Measurements from ENCODE around the gene ATP6V0C. TPM values are rescaled to one million over a fixed set of nuclear protein-coding genes. Genes with fewer than 3 reads are reported as not detected.
A peak's percentile ranks its signal among the peaks of the same experiment; 100 is the strongest.
"Not testable (repeated sequence)": the region's sequence is repeated elsewhere in the genome, so short reads cannot be mapped to it uniquely, and the experiment has no call there.

ATP6V0C gene
- total RNA-seq, 4 donors from 2014 or later: 103 to 147 (median 120) TPM

DNA sequence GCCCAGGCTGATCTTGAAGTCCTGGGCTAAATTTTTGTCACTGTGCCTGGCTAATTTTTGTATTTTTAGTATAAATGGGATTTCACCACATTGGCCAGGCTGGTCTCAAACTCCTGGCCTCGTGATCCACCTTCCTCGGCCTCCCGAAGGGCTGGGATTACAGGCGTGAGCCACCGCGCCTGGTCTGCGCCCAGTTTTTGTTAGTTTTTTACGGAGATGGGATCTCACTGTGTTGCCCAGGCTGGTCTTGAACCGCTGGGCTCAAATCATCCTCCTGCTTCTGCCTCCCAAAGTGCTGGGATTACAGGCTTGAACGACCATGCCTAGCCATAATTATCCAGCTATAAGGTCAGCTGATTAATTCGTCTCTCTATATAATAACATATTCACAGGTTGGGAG, 20.2 kb downstream of the ATP6V0C start:
- TF ChIP-seq, protein P1, sequence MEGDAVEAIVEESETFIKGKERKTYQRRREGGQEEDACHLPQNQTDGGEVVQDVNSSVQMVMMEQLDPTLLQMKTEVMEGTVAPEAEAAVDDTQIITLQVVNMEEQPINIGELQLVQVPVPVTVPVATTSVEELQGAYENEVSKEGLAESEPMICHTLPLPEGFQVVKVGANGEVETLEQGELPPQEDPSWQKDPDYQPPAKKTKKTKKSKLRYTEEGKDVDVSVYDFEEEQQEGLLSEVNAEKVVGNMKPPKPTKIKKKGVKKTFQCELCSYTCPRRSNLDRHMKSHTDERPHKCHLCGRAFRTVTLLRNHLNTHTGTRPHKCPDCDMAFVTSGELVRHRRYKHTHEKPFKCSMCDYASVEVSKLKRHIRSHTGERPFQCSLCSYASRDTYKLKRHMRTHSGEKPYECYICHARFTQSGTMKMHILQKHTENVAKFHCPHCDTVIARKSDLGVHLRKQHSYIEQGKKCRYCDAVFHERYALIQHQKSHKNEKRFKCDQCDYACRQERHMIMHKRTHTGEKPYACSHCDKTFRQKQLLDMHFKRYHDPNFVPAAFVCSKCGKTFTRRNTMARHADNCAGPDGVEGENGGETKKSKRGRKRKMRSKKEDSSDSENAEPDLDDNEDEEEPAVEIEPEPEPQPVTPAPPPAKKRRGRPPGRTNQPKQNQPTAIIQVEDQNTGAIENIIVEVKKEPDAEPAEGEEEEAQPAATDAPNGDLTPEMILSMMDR (IDR thresholded peaks at IDR 0.05): no peak
- TF ChIP-seq POLR2A (IDR thresholded peaks at IDR 0.05) (no peak), POLR2AphosphoS5 (IDR thresholded peaks at IDR 0.05) (no peak), EP300 (IDR thresholded peaks at IDR 0.05) (no peak)
- peaks cover 7% of the 10 kb centered on the region for H3K36me3 ChIP-seq
- H3K9me3 ChIP-seq: no peaks in the 10 kb centered on the region
- no peak overlapping the region for H3K4me3 ChIP-seq
- H3K27ac ChIP-seq: no peak overlapping the region
- H3K27me3 ChIP-seq: no peaks in the 10 kb centered on the region
- WGBS: 86% methylated on average over 11 of the region's 11 CpGs
- H3K4me1 ChIP-seq: peaks cover 32% of the 10 kb centered on the region
- DNase-seq (ENCODE audit: low spot score in 2 of 2): no peak

DNA sequence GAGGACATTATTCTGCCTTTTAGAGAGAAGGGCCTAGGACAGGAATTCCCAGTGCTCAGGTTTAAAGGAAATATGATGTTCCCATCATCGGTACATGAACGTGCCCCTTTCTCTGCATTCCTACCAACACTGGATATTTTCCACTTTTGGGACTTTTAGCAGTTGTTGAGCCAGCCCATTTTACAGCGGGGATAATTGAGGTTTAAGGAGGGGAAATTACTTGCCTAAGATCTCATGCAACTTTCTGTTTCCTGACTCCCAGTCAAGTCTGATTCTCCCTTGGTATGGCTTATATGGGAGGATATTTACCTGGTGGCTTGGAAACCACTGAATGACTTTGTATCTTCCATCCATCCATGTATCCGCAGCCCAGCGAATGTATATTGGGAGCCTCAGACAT, 20.6 kb downstream of the ATP6V0C start:
- WGBS: 86% methylated on average over 5 of the region's 5 CpGs
- DNase-seq (ENCODE audit: low spot score in 2 of 2); H3K27ac ChIP-seq; H3K36me3 ChIP-seq; H3K4me3 ChIP-seq; H3K9me3 ChIP-seq; H3K27me3 ChIP-seq: not testable (repeated sequence)
- H3K4me1 ChIP-seq: peaks cover 36% of the 10 kb centered on the region

DNA sequence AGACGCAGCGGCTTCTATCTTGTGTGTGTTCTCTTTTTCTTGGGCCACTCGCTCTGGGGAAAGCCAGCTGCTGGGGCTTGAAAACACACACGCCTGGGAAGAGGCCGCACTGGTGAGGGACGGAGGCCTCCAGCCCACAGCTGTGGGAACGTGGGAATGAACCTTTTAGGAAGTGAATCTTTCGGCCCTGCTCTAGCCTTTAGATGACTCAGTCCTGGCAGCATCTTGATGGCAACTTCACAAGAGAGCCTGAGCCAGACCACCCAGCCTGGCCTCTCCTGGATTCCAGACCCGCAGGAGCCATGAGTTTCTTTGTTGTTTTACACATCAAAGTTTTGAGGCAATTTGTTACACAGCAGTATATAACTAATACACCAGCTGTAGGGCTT, 21.9 kb downstream of the ATP6V0C start:
- TF ChIP-seq POLR2AphosphoS5 (IDR thresholded peaks at IDR 0.05) (no peak), POLR2A (IDR thresholded peaks at IDR 0.05) (no peak), EP300 (IDR thresholded peaks at IDR 0.05) (no peak)
- TF ChIP-seq, protein P1 (IDR thresholded peaks at IDR 0.05): no peak
- H3K27ac ChIP-seq: peak overlapping the region; percentile 85
- 56% methylated on average over 8 of the region's 9 CpGs for WGBS
- peaks cover 48% of the 10 kb centered on the region for H3K4me1 ChIP-seq
- no peaks in the 10 kb centered on the region for H3K9me3 ChIP-seq
- DNase-seq (ENCODE audit: low spot score in 2 of 2): peak in 1 of 2 donors; percentile 80
- H3K4me3 ChIP-seq: no peak overlapping the region
- H3K36me3 ChIP-seq: no peaks in the 10 kb centered on the region
- H3K27me3 ChIP-seq: no peaks in the 10 kb centered on the region

DNA sequence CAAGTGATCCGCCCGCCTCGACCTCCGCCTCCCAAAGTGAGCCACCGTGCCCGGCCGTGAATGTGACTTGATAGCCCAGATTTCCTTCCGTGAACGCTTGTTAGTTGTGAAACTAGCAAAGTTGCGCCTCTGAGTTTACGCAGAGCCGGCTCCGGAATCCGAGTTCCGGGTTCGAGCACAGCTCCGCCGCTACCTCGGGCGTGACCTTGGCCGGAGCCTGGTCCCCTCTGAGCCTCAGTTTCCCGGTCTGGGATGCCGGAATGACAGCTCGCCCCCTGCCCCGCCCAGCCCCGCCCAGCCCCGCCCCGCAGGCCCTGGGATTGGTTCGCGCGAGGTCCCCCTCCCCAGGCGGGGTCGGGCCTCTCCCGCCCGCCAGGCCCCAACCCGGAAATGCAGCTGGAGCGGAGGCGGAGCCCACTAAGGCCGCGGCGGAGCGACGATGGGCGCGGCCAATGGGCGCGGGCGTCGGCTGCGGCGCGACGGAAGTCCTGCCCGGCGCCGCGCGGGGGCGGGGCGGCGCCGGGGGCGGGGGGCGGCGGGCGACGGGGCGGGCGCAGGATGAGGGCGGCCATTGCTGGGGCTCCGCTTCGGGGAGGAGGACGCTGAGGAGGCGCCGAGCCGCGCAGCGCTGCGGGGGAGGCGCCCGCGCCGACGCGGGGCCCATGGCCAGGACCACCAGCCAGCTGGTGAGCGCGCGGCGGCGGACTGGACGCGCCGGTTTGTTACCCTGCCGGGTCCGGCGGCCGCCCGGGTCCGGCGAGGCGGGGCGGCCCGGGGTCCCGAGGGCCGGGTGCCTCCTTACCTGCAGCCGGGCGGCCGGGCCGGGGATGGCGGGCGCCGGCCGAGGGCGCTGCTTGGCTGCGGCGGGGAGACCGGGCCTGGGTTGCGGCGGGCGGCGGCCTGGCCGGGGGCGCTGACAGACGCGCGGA, 24.0 kb downstream of the ATP6V0C start, which contains the start of gene PDPK1:
Gene PDPK1 (plus strand): TSS at position 571 of the 929 bp plus-strand sequence. CDS start 92 bp downstream, at position 663.
- Histone ChIP-seq H3K27ac (peak within 1 kb of the TSS; percentile 85), H3K27me3 (no peaks in the 10 kb centered on the region), H3K9me3 (no peaks in the 10 kb centered on the region), H3K4me3 (peak within 1 kb of the TSS; percentile 64), H3K36me3 (no peaks in the 10 kb centered on the region), H3K4me1 (peaks cover 49% of the 10 kb centered on the region)
- peak in 1 of 2 donors; percentile 48 for TF ChIP-seq POLR2A (IDR thresholded peaks at IDR 0.05)
- TF ChIP-seq, protein P1 (IDR thresholded peaks at IDR 0.05): no peak
- peak; percentile 94 to 96 for DNase-seq (ENCODE audit: low spot score in 2 of 2)
- 0% methylated on average over 4 of the region's 126 CpGs for WGBS

DNA sequence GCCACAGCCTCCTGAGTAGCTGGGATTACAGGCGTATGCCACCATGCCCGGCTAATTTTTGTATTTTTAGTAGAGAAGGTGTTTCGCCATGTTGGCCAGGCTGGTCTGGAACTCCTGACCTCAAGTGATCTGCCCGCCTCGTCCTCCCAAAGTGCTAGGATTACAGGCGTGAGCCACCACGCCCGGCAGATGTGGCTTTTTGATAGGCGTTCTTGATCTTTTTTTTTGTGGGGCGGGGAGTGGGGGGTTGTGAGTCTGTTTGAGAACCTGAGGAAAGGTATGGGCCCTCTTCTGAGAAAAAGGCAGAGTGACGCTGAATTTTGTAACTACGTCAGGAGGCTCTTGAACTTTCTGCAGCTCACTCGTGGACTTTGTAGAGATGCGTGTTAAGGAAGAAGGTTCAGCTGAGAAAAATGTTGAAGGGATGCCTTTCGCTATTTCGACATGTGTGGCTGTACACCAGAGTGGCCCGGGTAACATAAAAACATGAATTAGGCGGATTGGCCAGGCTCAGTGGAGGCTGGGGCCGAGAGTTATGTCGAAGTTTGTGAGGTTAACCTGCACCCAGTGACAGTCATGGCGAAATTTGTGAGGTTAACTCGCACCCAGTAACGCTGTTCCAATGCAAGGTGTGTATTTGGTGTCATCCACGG, 25.6 kb downstream of the ATP6V0C start:
- not testable (repeated sequence) for H3K27ac ChIP-seq; H3K9me3 ChIP-seq; DNase-seq (ENCODE audit: low spot score in 2 of 2); H3K27me3 ChIP-seq; H3K36me3 ChIP-seq
- Histone ChIP-seq H3K4me1 (peaks cover 49% of the 10 kb centered on the region), H3K4me3 (peak overlapping the region; percentile 64)
- 80% methylated on average over 24 of the region's 24 CpGs for WGBS

DNA sequence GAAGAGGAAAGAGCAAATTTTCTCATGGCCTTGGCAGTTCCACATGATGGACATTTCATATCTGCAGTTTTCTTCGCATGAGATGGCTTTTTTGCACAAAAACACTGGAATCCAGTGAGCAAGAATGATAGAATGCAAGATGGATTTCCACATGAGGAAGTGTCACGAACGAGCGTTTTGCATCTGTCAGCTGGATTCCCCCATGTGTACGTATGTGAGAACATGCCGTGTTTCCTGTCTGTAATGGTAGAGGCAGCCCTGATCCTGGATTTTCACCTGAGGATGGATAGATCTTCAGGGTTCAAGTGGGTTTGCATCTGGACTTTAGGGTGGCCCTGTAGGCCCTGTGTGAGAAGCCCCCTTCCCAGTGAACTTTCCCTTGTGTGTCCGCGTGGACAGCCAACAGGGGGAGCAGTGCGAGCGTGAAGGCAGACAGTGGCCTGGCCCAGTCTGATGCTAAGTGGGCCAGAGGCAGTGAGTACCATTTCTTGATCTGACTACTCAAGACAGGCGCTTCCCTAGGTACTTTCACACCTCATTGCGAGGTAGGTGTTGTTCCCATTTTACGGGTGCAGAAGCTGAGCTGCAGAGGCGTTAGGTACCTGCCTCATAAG, 26.2 kb downstream of the ATP6V0C start:
- H3K4me3 ChIP-seq; H3K36me3 ChIP-seq; H3K27me3 ChIP-seq; H3K9me3 ChIP-seq; DNase-seq (ENCODE audit: low spot score in 2 of 2); H3K27ac ChIP-seq: not testable (repeated sequence)
- TF ChIP-seq, protein P1 (IDR thresholded peaks at IDR 0.05): peak in 1 of 2 donors; percentile 31
- WGBS: 49% methylated on average over 6 of the region's 14 CpGs
- H3K4me1 ChIP-seq: peaks cover 49% of the 10 kb centered on the region

DNA sequence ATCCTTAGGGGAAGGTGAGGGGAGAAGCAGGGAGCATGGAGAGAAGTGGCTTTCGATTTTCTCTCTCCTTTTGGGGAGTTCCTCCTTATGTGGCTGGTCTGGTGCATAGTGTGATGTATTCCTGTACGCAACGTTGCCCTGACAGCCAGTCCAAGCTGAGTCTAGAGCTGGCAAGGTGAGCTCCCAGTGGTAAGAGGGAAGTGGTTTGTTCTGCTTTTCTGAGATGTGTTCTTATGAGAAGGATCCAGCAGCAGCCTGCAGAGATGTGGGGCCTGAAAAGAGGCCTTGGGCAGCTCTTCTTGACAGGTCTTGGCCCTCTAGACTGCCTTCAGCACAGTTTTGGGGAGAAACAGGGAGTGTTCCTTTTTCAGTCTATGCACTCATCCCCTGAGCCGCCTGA, 27.2 kb downstream of the ATP6V0C start:
- WGBS: 73% methylated on average over 4 of the region's 4 CpGs
- H3K9me3 ChIP-seq; H3K27me3 ChIP-seq; DNase-seq (ENCODE audit: low spot score in 2 of 2); H3K4me3 ChIP-seq; H3K36me3 ChIP-seq; H3K27ac ChIP-seq: not testable (repeated sequence)
- H3K4me1 ChIP-seq: peaks cover 47% of the 10 kb centered on the region

DNA sequence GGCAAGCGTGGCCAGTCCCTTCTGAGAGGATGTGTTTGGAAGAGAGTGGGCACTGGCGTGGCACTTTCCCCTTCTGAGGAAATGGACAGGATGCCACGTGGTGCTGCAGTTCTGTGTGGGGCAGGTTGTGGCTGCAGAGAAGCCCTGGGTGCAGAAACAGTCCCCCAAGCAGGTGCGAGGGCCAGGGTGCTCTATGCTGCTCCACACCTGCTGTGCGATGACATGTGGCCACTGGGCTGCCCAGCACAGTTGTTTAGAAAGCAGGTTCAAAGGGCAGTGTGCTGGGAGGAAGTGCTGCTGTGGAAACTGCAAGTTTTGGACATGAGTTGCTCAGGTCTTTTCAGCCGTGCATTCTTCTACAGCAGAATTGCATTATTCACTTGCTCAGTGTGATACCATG, 27.7 kb downstream of the ATP6V0C start:
- not testable (repeated sequence) for DNase-seq (ENCODE audit: low spot score in 2 of 2); H3K27ac ChIP-seq; H3K9me3 ChIP-seq; H3K36me3 ChIP-seq; H3K27me3 ChIP-seq; H3K4me3 ChIP-seq
- WGBS: 56% methylated on average over 5 of the region's 6 CpGs
- H3K4me1 ChIP-seq: peaks cover 47% of the 10 kb centered on the region
